ENCODE measurements around the gene HMGCLL1.

The HMGCLL1 gene
- 0 reads per million in 3 experiments for total RNA-seq

DNA sequence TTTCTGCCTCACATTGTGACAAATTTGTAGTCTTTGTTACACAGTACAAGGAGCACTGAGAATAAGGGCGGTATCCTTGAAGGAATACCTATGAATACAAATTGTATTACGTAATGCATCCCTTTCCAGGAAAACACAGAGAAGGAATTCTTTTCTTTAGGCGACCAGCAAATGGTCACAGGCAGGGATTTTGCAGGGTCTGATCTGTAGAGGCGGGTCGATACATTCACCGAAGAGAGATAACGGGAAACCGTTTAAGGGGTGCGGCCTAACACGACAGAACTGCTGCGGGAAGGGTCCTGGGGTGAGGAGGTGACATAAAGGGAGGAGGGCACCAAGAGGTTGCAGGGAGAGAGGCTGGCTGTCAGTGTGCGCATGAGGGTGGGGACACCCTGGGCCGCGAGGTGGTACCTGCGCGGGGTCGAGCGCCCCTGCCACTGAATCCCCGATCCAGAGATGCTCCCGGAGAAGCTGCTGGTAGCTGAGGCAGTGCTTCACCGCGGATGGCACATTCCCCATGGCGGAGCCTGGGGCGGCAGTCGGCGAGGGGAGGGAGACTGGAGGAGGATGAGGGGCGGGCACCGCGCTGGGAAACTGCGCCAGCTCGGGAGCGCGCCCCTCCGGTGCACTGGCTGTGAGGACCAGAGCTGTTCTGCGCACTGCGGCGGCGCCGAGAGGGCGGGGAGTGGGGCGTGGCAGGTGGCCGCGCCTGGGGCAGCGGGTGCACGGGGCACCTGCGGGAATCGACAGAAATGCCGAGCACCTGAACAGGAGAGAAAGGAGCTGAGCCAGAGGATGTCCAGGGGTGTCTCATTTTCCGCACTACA lies at the start of gene HMGCLL1:
HMGCLL1 (minus strand) TSS at position 656 of the 827 bp plus-strand sequence; CDS start at position 519, 137 bp downstream.
- no peak for DNase-seq

DNA sequence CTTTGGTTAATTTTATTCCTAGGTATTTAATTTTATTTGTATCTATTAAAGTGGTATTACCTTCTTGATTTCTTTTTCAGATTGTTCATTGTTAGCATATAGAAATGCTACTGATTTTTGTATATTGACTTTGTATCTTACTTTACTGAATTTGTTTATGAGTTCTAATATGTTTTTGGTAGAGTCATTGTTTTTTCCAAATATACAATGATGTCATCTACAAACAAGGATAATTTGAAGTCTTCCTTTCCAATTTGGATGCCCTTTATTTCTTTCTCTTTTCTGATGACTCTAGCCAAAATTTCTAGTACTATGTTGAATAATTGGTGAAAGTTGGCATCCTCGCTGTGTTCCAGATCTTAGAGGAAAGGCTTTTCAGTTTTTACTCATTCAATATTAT lies 43.0 kb upstream of the HMGCLL1 start:
- DNase-seq: no peak

DNA sequence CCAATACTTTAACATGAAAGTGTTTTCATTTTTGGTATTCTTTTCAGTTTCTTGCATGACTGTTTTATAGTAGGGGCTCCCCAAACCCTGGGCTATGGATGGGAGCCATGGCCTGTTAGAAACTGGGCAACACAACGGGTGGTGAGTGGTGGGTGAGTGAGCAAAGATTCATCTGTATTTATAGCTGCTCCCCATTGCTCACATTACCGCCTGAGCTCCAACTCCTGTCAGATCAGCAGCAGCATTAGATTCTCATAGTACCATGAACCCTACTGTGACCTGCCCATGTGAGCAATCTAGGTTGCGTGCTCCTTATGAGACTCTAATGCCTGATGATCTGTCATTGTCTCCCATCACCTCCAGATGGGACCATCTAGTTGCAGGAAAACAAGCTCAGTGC lies 42.3 kb upstream of the HMGCLL1 start:
- no peak for DNase-seq

DNA sequence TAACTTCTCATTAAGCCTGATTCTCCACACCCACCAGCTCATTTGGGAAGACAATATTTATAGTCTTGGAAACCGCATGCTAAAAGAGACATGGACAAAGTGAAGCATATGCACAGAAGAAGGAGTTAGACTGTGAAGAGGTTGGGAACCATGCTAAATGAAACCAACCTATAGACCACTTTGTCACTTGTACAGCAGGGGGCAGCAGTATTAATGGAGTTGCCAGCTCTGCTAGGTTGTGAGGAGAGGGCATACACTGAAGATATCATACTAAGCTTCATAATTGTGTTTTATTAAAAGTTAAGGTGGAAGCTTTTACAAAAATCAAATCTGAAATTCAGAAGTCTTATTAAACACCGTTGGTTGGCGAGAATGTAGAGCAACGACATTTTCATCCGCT lies 38.3 kb upstream of the HMGCLL1 start:
- no peak for DNase-seq

DNA sequence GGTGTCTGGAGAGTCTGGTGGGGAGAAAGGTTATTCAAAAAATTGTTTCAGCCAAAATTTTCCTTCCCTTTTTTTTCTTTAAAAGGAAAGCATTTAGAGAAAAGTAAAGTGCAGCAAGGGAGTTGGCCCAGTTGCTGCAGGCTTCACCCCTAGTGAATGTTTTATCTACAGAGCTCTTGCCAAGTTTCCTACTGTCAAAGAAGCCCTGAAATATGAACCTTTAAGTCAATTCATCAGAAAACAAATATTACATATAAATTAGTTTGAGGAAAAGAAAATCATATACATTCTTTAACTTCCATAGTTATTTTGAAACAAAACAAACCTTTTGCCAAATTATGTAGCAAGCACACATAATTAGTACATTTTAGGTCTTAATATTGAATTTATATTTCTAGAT lies 25.0 kb upstream of the HMGCLL1 start:
- no peak for DNase-seq

DNA sequence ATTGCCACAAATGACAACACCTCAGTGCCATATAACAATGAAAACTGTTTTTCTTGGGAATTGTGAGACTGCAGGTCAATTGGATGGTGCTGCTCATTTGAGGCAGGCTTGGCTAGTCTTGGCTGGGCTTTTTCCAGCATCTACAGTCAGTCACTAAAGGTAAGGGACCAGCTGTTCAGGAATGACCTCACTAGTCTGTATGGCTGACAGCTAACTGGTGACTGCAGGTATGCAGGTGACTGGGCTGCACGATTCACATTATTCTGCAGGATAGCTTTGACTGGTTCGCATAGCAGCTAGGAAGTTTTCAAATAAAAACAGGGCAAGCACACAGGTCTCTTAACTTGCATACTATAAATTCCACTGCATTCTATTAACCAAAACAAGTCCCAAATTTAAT lies 22.1 kb upstream of the HMGCLL1 start:
- DNase-seq: no peak

DNA sequence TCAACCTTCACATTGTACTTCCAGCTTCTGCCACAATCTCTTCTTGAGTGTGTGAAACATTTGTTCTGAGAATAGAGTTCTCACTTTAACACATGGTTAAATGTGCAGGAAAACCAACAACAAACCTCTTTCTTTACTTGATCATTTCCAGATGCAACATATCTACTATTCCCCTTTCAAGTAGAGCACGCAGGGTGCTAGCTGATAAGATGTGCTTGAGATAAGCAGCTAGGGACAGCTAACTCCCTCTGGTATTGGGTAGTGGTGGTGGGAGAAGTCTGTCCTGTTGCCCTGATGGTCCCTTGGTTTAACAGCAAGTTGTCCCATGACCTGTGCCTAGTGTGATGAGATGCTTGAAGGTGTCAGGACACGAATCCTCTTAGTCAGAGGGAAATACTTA lies 15.4 kb upstream of the HMGCLL1 start:
- no peak for DNase-seq

DNA sequence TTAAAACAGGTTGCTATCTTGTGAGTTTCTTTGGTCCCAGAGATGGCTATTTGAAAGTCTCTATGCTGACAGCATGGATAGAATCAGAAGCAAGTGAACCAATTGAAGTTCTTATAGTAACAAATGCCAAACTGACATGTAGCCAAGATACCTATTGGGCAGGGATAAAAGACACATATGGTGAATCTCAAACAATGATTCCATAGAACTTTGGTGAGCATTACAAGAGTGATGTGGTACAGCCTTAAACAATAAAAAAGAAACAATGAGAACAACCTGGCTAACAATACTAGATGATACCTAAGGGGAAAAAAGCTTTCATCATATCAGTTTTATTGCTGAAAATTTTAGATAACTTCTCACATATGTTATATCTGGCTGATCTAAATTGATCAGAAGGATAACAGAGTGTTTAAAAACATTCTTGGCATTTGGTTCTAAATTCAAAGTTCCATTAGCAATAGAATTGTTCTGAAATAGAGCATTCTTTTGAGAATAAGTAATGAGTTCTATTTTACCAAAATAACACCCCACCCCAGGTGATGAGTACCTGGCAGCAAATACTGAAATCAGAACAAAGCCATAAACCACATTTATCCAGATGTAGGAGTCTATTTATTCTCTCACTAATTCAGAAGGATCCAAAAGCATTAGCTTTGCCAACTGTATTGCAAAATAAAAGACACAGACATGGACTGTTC lies 5.8 kb upstream of the HMGCLL1 start:
- no peak for DNase-seq

DNA sequence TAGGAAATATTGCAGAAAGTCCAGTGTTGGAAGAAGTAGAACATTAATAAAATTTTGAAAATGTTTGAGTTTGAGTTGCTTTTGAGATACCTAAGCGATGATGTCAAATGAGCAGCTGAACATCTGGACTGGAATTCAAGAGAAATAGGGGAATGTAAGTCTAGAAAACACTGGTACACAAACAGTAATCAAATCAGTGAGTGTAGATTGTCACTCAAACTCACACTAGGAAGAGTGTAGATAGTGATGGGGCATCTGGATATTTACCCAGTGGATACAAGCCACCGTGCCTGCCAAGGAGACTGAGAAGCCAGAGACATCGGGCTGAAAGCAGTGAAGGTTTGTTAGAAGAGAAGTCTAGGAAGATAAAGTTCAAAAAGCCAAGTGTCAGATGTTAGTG lies 2.2 kb downstream of the HMGCLL1 start:
- no peak for DNase-seq

DNA sequence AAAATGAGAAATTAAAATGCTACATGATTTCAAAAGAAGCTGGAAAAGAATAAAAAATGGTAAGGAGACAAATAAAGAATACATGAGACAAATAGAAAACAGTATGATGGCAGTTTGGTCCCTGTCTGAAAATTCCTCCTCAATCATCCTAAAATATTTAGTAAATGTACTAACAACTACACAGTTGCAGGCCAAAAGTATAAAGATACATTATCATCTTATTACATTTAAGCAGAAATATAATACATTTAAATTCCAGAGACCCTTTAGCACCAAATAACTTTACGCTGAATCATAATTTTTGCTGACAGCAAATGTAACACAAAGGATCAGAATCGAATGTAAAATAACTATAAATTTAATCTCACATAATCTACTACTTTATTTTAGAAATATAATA lies 4.4 kb downstream of the HMGCLL1 start:
- no peak for DNase-seq

DNA sequence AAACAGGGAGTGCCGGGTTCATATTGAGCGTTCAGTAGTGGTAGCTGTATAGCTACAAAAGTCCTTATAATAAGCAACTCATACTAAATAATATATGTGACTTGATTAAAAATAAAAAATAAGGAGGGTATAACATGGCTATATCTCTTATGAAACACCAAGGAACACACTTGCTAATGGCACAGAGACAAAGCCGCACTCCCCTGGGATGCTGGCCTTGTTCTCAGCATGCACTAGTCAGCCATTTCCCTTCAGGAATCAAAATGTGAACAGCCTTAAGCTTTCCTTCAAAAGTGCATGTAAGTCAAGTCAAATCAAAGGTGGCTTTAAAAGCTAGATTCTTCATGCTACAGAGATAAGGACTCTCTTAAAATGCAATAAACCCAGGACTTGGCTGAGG lies 9.4 kb downstream of the HMGCLL1 start:
- no peak for DNase-seq

DNA sequence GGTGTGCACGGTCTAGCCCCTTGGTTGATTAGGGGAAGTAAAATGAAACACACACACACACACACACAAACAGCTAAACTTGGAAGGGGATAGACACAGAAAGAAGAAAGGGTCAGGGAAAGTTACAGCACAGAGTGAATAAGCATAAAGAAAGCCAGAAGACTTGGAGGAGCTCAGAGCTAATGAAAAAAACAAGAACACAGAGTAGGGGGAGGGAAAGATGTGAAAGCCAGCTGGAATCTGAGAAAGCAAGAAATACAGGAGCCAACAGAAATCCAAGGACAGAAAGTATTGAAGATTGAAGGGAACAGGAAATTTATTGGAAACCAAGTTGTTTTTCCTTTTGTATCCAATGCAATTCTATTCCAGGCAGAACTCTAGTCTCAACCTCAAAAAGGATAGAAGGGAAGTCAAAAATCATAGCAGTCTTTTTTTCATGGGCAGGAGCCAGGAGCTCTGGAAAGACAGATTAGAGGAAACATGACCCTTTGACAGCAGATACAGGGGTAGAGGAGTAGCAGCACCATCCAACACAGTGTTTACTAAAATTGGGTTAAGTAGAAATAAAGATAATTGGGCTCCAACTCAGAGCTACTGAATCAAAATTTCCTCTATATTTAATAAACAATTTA lies 10.1 kb downstream of the HMGCLL1 start:
- no peak for DNase-seq

DNA sequence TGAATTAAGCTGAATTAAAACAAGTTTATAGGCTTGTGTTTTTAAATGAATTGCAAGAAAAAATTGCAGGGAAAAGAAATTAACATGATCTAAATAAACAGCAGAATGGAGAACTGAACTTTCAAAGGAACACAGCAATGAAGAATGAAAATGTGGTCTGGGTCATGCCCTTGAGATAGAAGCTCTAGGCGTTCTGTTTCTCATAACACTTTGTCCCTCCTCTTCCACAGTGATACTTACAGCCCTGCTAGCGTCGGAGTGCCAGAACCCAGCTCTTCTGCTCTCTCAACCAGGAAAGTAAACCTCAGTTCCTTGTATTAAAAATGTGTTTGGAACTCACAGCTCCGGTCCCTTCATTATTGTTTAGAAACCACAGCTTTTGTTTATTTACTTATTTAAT lies 11.4 kb downstream of the HMGCLL1 start:
- DNase-seq: no peak

DNA sequence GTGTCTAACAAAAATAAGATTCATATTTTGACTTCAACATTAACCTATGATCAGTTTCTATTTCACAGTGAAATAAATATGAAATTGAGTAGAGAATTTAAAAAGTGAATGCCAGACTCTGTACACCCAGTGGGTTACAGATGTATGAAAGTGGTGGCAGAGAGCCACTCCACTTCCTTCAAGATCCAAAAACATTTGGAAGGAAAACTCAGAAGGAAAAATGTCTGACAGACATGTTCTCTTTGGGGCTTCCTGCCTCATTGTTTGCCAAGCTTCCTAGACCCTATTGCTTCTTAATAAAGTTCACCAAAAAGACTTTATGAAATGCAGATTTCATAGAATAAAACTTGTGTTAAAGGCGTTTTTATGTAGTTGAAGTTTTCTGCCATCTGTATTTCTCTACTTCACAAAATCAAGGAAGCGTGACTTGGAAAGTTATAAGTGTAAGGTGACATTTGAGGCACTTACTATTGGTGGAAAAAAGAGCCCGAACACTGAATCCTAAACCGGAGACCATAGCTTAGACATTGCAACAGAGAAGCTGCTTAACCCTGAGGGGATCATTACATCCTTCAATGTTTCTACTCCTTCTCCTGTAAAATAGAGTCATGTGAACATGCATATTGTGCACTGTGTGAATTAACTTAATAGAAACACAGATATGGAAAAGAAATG lies 12.8 kb downstream of the HMGCLL1 start:
- no peak for DNase-seq

DNA sequence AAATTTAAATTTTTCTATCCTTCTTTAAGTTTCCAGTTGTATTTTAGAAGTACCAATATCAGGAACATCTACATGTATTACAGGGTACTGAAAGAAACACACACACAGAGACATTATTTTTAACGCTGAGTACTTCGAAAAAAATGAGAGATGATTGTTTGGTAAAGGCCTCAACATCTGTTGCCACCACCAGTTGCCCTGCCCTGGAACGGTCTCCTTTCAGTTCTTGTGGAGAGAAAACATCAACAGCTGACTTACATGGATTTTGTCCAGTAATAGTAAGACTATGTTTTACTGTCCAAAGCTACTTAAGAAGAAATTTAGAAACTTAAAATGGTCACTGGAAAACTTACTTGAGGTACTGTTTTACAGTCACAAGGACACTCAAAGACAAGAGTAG lies 16.7 kb downstream of the HMGCLL1 start:
- no peak for DNase-seq

DNA sequence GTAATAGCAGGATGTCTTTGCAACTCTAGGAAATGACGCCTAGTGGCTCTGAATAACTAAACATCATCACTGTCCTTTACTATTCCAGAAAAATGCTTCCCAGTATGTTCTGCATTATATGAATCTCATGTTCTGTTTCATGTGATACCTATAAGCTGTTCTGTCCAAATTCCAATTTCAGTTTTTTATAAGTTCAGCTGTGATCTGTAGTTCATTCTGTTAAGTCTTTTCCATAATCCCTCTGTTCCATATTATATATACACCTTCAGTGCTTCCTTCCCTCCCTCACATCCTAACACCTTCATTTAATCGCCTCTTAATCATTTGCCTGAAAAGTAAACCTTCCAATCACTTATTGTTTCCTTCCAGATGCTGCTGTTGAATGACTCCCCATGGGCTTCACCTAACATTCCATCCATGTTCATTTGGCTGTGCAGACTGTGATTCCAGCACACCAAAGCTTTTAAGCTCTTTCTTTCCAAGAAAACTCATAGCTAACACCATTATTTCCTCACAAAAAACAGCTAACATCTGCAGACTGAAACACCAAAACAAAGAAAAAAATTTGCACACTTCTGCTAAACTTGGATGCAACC lies 18.6 kb downstream of the HMGCLL1 start:
- DNase-seq: no peak

DNA sequence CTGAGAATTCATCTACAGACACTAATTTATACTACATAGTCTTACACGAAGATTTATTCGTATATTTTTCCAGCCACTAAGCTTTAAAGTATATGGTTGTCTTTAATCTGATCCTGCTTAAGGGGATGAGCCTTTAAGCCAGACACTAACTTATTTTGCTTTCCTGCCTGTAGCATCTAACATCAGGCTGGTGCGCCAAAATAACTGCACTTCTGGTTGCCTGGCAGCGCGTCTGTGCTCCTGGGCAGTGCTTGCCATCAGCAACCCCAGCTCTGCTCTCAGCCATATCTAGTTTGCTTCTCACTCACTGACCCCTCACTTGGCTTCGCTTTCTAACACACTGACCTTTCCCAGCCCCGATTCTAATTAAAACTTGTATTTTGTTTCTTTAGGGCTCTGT lies 21.8 kb downstream of the HMGCLL1 start:
- no peak for DNase-seq

DNA sequence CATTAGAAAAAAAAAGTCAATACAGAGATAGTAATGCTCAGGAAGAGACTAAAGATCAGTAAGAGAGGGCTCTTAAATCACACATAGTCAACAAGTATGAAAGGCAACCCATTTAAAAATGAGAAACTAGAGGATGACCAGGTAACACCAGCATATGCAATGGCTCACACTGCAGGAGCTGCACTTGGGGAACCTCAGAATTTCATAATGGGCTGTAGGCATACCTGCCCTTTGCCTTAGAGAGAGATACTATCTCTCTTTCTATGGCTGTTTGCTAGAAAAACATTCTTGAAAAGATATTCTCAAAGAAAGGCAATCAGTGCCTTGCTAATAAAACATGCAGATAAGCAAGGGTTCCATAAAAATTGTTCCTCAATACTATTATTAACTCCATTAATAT lies 33.2 kb downstream of the HMGCLL1 start:
- no peak for DNase-seq

DNA sequence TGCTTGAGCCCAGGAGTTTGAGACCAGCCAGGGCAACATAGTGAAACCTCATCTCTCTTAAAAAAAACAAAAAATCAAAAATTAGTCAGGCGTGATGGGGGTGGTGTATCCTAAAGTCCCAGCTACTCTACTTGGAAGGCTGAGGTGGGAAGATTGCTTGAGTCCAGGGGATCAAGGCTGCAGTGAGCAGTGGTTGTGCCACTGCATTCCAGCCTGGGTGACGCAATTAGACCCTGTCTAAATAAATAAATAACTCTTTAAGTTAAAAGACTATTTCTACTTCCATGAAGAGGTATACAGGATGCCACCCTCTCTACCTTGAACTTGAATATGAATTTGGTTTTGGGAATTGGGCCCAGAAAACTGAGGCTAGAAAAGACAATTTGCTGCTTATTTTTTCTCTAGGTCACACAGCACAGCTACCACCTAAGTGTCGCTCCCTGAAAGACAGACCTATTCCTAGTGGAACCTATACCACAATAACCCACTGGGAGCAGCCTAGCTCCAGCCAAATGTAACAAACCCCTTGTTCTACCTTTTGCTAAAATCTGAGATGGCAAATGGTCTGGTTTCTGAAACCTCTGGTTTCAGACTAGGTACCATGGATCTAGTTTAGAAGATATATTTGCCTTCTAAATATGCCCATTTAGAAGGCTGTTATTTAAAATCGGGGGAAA lies 35.2 kb downstream of the HMGCLL1 start:
- DNase-seq: no peak

DNA sequence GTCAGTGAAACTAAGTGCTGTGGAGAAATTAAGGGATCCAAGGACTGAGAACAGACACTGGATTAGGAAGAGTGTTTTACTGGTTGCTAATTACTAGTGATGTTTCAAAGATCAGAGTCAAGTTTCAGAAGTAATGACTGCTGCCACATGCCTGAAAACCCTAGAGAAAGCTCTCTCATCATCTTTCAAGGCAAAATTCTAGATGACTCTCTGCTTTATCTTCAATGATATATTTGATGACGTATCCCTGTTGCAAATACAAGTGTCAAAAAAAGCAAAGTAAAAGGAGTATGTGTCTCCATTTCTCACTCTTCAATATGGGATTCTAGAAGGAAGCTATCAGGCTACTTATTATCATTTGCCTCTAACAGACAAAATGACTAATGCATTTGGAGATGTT lies 38.0 kb downstream of the HMGCLL1 start:
- DNase-seq: no peak

DNA sequence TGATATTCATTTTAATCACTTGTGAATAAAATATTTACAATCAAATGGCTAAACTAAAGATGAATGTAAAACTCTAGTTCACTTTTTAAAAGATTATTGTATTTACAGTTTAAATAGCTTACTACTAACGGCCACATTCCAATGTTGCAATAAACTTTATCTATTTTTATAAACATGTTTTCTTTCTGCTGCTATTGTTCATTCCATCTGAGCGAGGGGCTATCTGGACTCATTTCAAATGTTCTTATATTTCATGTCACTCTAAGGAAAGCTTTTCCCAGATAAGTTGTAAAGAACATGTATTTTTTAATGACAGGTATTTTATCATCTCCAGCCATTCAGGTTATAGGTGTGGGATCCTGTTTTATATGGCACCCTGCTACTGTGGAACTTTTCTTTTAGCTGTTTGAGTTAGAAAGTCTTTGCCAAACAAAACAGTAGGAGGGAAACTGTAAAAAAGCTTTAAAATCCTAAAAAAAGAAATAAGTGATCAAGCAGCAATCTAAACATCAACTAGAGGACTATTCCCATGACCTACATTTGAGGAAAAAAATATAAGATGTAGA lies 42.5 kb downstream of the HMGCLL1 start:
- no peak for DNase-seq

DNA sequence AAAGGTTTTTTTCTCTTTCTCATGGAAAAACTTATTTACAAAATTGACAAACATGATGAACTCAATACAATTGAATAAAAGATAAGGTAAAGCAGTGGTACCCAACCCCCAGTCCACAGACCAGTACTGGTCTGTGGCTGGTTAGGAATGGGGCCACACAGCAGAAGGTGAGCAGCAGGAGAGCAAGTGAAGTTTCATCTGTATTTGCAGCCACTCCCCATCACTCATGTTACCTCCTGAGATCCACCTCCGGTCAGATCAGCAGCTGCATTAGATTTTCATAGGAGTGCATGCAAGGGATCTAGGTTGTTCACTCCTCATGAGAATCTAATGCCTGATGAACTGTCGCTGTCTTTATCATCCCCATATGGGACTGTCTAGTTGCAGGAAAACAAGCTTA lies 47.5 kb downstream of the HMGCLL1 start:
- DNase-seq: no peak
